ENCODE data around the gene NDUFAF2.
"Not testable (repeated sequence)": the region's sequence is repeated elsewhere in the genome, so short reads cannot be mapped to it uniquely, and the experiment has no call there.

Gene NDUFAF2

DNA sequence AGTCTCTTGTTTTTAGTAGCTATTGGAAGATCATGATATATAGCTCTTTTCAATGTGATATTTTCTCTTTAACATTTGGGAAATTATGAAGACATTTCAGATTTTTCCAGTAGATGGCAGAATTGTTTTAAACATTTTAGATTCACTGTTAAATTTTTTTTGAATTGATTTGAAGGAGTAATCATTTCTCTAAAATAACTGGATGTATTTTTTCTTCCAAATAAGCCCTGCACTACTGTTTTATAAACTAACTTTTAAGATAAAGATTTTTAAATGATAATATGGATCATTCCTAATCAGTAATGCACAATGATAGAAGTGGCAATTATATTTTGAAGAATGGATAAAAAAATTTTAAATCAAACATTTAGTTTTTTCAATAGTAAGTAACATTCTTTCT lies 14.2 kb downstream of the NDUFAF2 start:
- H3K4me3 Mint-ChIP-seq = no peak overlapping the region
- no peaks in the 10 kb centered on the region for H3K27me3 Mint-ChIP-seq
- no peaks in the 10 kb centered on the region for H3K9me3 Mint-ChIP-seq
- H3K36me3 Mint-ChIP-seq (ENCODE audit: insufficient read depth) = no peaks in the 10 kb centered on the region
- H3K27ac Mint-ChIP-seq (ENCODE audit: low read depth) = no peak overlapping the region
- ATAC-seq (replicated peaks; ENCODE audit: extremely low read depth, poor library complexity, severe bottlenecking) (no peak), DNase-seq (ENCODE audit: low spot score in 2 of 2) (no peak)
- peaks cover 6% of the 10 kb centered on the region for H3K4me1 Mint-ChIP-seq

DNA sequence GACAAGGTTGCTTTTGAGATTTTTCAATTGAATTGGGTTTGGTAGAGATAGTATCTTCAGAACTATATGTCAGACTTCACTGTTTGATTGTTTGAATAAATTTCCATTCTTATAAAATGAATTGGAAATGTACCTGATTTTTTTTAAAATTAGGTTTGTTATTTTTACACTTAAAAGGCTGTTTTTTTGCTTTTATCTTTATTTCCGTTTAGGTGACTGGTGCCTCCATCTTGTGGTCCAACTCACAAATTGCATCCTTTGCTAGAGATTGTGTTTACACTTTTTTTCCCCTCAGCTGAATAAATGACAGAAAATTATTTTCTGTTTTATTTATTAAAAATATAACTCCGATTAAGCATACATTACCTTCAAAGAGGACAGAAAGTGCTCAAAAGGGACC lies 15.6 kb downstream of the NDUFAF2 start:
- ATAC-seq (replicated peaks; ENCODE audit: extremely low read depth, poor library complexity, severe bottlenecking) = no peak
- Mint-ChIP-seq H3K27ac (ENCODE audit: low read depth) (no peak overlapping the region), H3K27me3 (no peaks in the 10 kb centered on the region), H3K9me3 (no peaks in the 10 kb centered on the region), H3K4me3 (no peak overlapping the region), H3K36me3 (ENCODE audit: insufficient read depth) (no peaks in the 10 kb centered on the region), H3K4me1 (peaks cover 6% of the 10 kb centered on the region)
- no peak for DNase-seq (ENCODE audit: low spot score in 2 of 2)

DNA sequence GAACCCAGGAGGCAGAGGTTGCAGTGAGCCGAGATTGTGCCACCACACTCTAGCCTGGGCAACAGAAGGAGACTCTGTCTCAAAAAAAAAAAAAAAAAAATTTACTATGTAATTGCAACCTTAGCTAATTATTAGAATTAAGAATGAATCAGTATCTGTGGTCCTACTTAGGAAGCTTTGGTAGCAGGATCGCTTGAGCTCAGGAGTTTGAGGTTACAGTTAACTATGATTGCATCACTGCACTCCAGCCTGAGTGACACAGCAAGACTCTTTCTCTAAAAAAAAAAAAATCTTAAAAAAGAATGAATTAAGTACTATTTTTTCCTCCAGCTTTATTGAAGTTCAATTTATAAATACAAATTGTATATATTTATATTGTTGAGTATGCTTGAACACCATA lies 16.7 kb downstream of the NDUFAF2 start:
- DNase-seq (ENCODE audit: low spot score in 2 of 2) = no peak
- Mint-ChIP-seq H3K4me3 (no peak overlapping the region), H3K27me3 (no peaks in the 10 kb centered on the region)

DNA sequence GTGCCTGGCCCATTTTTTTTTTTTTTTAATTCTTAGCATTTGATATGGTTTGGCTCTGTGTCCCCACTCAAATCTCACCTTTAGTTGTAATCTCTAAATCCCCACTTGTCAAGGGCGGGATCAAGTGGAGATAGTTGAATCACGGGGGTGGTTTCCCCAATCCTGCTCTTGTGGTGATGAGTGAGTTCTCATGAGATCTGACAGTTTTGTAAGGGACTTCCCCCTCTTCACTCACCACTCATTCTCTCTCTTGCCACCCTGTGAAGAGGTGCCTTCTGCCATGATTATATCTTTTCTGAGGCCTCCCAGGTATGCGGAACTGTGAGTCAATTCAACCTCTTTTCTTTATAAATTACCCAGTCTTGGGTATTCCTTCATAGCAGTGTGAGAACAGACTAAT lies 27.2 kb downstream of the NDUFAF2 start:
- no peak for ATAC-seq (replicated peaks; ENCODE audit: extremely low read depth, poor library complexity, severe bottlenecking)

More for the DNA sequence above, 16.7 kb downstream of the NDUFAF2 start:
- Mint-ChIP-seq H3K9me3 (no peaks in the 10 kb centered on the region), H3K4me1 (peaks cover 6% of the 10 kb centered on the region), H3K36me3 (ENCODE audit: insufficient read depth) (no peaks in the 10 kb centered on the region), H3K27ac (ENCODE audit: low read depth) (no peak overlapping the region)
- no peak for ATAC-seq (replicated peaks; ENCODE audit: extremely low read depth, poor library complexity, severe bottlenecking)

DNA sequence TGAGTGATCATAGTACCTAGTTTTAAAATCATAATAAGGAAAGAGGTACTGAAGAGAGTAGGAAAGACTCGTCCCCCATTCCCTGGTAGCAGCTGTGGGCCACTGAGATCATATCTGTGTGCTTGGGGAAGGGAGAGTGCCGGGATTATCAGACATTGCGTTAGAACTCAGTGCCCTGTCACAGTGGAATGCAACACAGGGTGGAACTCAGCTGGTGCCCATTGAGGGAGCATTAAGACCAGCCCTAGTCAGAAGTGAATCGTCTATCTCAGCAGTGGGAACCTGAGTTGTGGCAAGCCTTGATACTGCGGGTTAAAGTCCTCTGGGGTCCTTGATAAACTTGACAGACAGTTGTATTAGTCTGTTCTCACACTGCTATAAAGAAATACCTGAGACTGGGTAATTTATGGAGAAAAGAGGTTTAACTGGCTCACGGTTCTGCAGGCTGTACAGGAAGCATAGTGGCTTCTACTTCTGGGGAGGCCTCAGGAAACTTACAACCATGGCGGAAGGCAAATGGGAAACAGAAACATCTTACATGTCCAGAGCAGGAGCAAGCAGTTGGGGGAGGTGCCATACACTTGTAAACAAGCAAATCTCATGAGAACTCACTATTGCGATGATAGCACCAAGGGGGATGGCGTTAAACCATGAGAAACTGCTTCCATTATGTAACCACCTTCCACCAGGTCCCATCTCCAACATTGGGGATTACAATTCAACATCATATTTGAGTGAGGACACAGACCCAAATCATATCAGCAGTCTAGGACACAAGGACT lies 33.1 kb downstream of the NDUFAF2 start:
- Mint-ChIP-seq H3K4me3 (no peak overlapping the region), H3K27me3 (no peaks in the 10 kb centered on the region), H3K27ac (ENCODE audit: low read depth) (no peak overlapping the region), H3K9me3 (peaks cover 17% of the 10 kb centered on the region), H3K4me1 (peaks cover 14% of the 10 kb centered on the region), H3K36me3 (ENCODE audit: insufficient read depth) (no peaks in the 10 kb centered on the region)
- ATAC-seq (replicated peaks; ENCODE audit: extremely low read depth, poor library complexity, severe bottlenecking) = no peak
- no peak for DNase-seq (ENCODE audit: low spot score in 2 of 2)

More for the DNA sequence above, 27.2 kb downstream of the NDUFAF2 start:
- Mint-ChIP-seq H3K9me3 (peaks cover 11% of the 10 kb centered on the region), H3K4me3 (no peak overlapping the region), H3K36me3 (ENCODE audit: insufficient read depth) (peaks cover 1% of the 10 kb centered on the region), H3K4me1 (peaks cover 26% of the 10 kb centered on the region), H3K27me3 (no peaks in the 10 kb centered on the region), H3K27ac (ENCODE audit: low read depth) (no peak overlapping the region)
- DNase-seq (ENCODE audit: low spot score in 2 of 2) = no peak

DNA sequence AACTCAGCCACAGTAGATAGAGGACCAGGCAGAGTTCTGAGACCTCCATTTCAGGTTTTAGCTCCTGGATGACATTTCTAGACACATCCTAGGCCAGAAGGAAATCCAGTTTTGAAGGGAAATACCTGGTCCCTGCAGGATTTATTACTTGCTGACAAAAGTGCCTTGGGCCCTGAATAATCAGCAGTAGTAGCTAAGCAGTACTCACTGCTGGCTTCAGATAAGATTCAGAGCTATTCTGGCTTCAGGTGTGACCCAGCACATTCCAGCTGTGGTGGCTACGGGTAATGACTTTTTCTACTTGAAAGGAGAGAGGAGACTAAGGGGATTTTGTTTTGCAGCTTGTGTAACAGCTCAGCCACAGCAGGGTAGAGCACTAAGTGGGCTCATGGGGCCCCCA lies 34.0 kb downstream of the NDUFAF2 start:
- Mint-ChIP-seq H3K36me3 (ENCODE audit: insufficient read depth) (no peaks in the 10 kb centered on the region), H3K4me3 (no peak overlapping the region), H3K27ac (ENCODE audit: low read depth) (no peak overlapping the region), H3K9me3 (peaks cover 17% of the 10 kb centered on the region), H3K4me1 (peaks cover 14% of the 10 kb centered on the region), H3K27me3 (no peaks in the 10 kb centered on the region)
- ATAC-seq (replicated peaks; ENCODE audit: extremely low read depth, poor library complexity, severe bottlenecking) (no peak), DNase-seq (ENCODE audit: low spot score in 2 of 2) (no peak)

DNA sequence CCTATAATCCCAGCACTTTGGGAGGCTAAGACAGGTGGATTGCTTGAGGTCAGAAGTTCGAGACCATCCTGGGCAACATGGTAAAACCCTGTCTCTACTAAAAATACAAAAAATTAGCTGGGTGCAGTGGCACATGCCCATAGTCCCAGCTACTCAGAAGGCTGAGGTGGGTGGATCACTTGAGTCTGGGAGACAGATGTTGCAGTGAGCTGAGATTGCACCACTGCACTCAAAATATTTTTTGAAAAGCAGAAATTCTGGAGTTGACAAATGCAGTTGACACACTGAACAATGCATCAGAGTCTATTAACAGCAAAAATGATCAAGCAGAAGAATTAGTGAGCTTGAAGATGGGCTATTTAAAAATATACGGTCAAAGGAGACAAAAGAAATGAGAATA lies 35.5 kb downstream of the NDUFAF2 start:
- DNase-seq (ENCODE audit: low spot score in 2 of 2) (no peak), ATAC-seq (replicated peaks; ENCODE audit: extremely low read depth, poor library complexity, severe bottlenecking) (no peak)
- H3K27ac Mint-ChIP-seq (ENCODE audit: low read depth) = no peak overlapping the region
- no peaks in the 10 kb centered on the region for H3K27me3 Mint-ChIP-seq
- peaks cover 9% of the 10 kb centered on the region for H3K4me1 Mint-ChIP-seq
- H3K36me3 Mint-ChIP-seq (ENCODE audit: insufficient read depth) = peaks cover 2% of the 10 kb centered on the region
- no peak overlapping the region for H3K4me3 Mint-ChIP-seq
- peaks cover 21% of the 10 kb centered on the region for H3K9me3 Mint-ChIP-seq

DNA sequence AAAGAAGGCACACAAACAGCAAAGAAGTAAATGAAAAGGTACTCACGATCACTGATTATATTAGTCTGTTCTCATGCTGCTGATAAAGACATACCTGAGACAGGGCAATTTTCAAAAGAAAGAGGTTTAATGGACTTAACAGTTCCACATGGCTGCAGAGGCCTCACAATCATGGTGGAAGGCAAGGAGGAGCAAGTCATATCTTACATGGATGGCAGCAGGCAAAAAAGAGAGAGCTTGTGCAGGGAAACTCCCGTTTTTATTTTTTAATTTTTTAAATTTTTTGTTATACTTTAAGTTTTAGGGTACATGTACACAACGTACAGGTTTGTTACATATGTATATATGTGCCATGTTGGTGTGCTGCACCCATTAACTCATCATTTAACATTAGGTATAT lies 37.1 kb downstream of the NDUFAF2 start:
- H3K27ac Mint-ChIP-seq (ENCODE audit: low read depth); DNase-seq (ENCODE audit: low spot score in 2 of 2); H3K4me3 Mint-ChIP-seq; ATAC-seq (replicated peaks; ENCODE audit: extremely low read depth, poor library complexity, severe bottlenecking); H3K27me3 Mint-ChIP-seq; H3K36me3 Mint-ChIP-seq (ENCODE audit: insufficient read depth); H3K4me1 Mint-ChIP-seq: not testable (repeated sequence)
- peaks cover 30% of the 10 kb centered on the region for H3K9me3 Mint-ChIP-seq

DNA sequence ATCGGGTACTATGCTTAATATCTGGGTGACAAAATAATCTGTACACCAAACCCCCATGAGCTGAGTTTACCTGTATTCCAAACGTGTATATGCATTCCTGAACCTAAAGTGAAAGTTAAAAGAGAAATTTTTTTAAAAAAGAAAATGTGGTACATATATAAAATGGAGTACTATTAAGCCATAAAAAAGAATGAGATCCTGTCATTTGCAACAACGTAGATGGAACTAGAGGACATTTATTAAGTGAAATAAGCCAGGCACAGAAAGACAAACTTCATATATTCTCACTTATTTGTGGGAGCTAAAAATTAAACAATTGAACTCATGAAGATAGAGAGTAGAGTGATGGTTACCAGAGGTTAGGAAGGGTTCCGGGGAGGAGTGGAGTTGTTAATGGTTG lies 44.8 kb downstream of the NDUFAF2 start:
- Mint-ChIP-seq H3K4me3 (no peak overlapping the region), H3K4me1 (peaks cover 11% of the 10 kb centered on the region), H3K27me3 (no peaks in the 10 kb centered on the region), H3K9me3 (peaks cover 21% of the 10 kb centered on the region), H3K27ac (ENCODE audit: low read depth) (no peak overlapping the region), H3K36me3 (ENCODE audit: insufficient read depth) (peaks cover under 1% of the 10 kb centered on the region)
- DNase-seq (ENCODE audit: low spot score in 2 of 2) (no peak), ATAC-seq (replicated peaks; ENCODE audit: extremely low read depth, poor library complexity, severe bottlenecking) (no peak)

DNA sequence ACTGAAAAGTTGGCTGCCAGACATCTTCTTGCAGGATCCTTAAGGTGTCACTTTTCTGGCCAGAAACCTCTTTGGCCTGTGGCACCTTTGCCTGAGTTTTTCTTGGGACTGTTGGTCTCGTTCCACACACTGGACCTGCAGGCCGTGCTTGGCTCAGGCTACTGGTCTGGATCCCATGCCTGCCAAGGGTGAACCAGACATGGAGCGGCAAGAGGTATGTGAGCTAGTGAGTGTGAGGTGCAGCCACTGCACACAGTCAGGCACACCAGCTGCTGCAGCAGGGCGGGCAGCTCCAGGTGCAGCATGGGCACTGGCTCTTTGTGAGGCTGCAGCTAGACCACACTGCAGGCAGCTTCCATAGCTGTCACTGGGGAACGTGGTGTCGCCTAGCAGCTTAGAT lies 47.9 kb downstream of the NDUFAF2 start:
- no peak overlapping the region for H3K4me3 Mint-ChIP-seq
- no peak overlapping the region for H3K27ac Mint-ChIP-seq (ENCODE audit: low read depth)
- peaks cover 8% of the 10 kb centered on the region for H3K9me3 Mint-ChIP-seq
- H3K4me1 Mint-ChIP-seq = peaks cover 18% of the 10 kb centered on the region
- ATAC-seq (replicated peaks; ENCODE audit: extremely low read depth, poor library complexity, severe bottlenecking) = no peak
- no peaks in the 10 kb centered on the region for H3K27me3 Mint-ChIP-seq
- no peaks in the 10 kb centered on the region for H3K36me3 Mint-ChIP-seq (ENCODE audit: insufficient read depth)
- DNase-seq (ENCODE audit: low spot score in 2 of 2) = no peak

DNA sequence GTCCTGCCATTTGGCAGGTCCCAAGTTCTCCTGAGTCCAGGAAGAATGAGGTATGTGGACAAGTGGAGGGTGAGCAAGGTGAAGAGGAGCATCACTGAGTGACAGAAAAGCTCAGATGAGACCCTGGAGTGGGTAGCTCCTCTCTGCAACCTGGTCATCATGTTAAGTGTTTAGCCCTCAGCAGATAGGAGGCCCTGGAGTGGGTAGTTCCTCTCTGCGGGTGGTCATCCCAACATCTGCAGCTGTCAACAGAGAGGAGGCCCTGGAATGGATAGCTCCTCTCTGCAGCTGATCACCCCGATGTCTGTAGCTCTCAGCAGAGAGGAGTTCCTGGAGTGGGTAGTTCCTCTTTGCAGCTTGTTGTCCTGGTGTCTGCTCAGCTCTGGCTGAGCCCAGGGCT lies 48.4 kb downstream of the NDUFAF2 start:
- peaks cover 18% of the 10 kb centered on the region for H3K4me1 Mint-ChIP-seq
- H3K9me3 Mint-ChIP-seq = peaks cover 8% of the 10 kb centered on the region
- no peak overlapping the region for H3K4me3 Mint-ChIP-seq
- H3K27me3 Mint-ChIP-seq = no peaks in the 10 kb centered on the region
- H3K27ac Mint-ChIP-seq (ENCODE audit: low read depth) = no peak overlapping the region
- ATAC-seq (replicated peaks; ENCODE audit: extremely low read depth, poor library complexity, severe bottlenecking) (no peak), DNase-seq (ENCODE audit: low spot score in 2 of 2) (no peak)
- H3K36me3 Mint-ChIP-seq (ENCODE audit: insufficient read depth) = no peaks in the 10 kb centered on the region

DNA sequence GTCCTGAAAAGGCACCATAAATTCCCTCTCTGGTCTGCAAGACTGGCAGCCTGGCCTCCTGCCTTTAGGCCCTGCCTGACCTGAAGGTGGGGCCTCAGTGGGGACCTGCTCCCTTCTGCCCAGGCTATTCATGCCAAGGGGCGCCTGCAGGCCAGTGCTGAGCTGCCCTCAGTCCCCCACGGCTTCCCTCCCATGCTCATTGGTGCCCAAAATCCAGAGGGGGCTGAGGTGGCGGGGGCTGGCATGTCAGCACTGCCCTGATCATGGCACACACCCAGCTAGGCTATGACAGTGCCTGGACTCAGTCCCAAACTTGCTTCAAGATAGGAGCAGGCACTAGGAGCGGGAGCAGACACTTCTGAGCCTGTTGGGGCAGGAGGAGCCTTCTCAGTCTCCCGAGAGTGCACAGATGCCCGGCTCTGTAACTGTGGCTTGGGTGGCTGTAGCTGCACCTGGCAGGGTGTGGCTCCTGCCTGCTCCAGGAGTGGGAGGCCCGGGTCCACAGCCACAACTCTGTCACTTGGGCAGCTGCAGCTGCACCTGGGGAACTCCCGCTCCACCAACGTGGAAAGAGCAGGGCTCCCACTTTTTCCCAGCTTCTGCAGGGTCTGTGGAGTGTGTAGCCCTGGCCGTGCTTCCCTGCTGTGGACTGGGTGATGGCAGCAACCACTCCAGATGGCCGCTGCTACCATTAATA lies 49.0 kb downstream of the NDUFAF2 start:
- H3K27ac Mint-ChIP-seq (ENCODE audit: low read depth) = no peak overlapping the region
- ATAC-seq (replicated peaks; ENCODE audit: extremely low read depth, poor library complexity, severe bottlenecking) (no peak), DNase-seq (ENCODE audit: low spot score in 2 of 2) (no peak)
- H3K27me3 Mint-ChIP-seq = no peaks in the 10 kb centered on the region
- H3K4me1 Mint-ChIP-seq = peaks cover 18% of the 10 kb centered on the region
- no peaks in the 10 kb centered on the region for H3K36me3 Mint-ChIP-seq (ENCODE audit: insufficient read depth)
- H3K4me3 Mint-ChIP-seq = no peak overlapping the region
- H3K9me3 Mint-ChIP-seq = peaks cover 8% of the 10 kb centered on the region

DNA sequence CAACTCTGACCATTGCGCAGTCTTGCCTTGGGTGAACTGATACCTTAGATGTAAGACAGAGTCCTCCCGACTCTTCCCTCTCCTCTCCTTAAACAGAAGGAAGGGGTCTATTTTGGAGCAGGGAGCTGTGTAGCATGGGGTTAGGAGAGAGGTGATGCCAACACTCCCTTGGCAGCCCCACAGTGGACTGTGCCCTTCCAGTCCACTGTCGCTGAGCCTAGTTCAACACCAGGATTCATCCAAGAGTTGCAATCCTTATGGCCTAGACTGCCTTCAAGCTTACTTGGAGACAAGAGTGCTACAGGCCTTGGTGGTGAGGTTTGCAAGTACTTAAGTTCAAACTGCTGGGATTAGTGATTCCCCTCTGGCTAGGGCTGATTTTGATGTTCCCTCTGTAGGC lies 51.4 kb downstream of the NDUFAF2 start:
- no peak overlapping the region for H3K4me3 Mint-ChIP-seq
- no peaks in the 10 kb centered on the region for H3K9me3 Mint-ChIP-seq
- H3K27me3 Mint-ChIP-seq = no peaks in the 10 kb centered on the region
- no peak for ATAC-seq (replicated peaks; ENCODE audit: extremely low read depth, poor library complexity, severe bottlenecking)
- H3K4me1 Mint-ChIP-seq = peaks cover 31% of the 10 kb centered on the region
- H3K36me3 Mint-ChIP-seq (ENCODE audit: insufficient read depth) = no peaks in the 10 kb centered on the region
- H3K27ac Mint-ChIP-seq (ENCODE audit: low read depth) = no peak overlapping the region
- DNase-seq (ENCODE audit: low spot score in 2 of 2) = no peak
